ENCODE results near the gene SUPT3H.

DNA sequence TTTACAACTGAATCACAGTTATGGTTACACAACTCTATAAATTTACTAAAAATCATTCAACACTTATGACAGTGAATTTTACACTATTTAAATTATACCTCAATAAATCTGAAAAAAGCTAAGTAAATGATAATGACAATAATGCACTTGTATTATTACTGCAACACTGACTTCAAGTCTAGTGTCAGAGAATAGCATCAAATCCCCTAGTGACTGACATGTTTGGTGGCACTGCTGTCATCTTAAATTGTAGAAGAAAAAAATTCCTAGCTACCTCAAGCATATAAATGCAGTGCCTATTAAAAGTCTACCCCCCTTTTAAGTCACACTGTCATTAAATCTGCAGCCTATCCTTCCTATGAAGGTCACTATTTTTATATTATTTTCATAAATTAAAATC is 239.0 kb downstream of the SUPT3H start:
- TF ChIP-seq, protein P1, sequence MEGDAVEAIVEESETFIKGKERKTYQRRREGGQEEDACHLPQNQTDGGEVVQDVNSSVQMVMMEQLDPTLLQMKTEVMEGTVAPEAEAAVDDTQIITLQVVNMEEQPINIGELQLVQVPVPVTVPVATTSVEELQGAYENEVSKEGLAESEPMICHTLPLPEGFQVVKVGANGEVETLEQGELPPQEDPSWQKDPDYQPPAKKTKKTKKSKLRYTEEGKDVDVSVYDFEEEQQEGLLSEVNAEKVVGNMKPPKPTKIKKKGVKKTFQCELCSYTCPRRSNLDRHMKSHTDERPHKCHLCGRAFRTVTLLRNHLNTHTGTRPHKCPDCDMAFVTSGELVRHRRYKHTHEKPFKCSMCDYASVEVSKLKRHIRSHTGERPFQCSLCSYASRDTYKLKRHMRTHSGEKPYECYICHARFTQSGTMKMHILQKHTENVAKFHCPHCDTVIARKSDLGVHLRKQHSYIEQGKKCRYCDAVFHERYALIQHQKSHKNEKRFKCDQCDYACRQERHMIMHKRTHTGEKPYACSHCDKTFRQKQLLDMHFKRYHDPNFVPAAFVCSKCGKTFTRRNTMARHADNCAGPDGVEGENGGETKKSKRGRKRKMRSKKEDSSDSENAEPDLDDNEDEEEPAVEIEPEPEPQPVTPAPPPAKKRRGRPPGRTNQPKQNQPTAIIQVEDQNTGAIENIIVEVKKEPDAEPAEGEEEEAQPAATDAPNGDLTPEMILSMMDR (IDR thresholded peaks at IDR 0.05; ENCODE audit: control extremely low read depth in 1 of 3, insufficient read depth in 1 of 3, low read depth in 1 of 3, low read length in 3 of 3) = no peak
- TF ChIP-seq SIRT6 (IDR thresholded peaks at IDR 0.05; ENCODE audit: low read length) (no peak), POLR2A (IDR thresholded peaks at IDR 0.05; ENCODE audit: control extremely low read depth in 1 of 2, low read depth in 2 of 2, low read length in 2 of 2) (no peak), FOSL1 (IDR thresholded peaks at IDR 0.05; ENCODE audit: insufficient read depth, low read depth, low read length) (no peak), CEBPB (IDR thresholded peaks at IDR 0.05; ENCODE audit: low read depth, low read length) (no peak)
